ENCODE data around the gene NFE2L2. TPM values are rescaled to one million over a fixed set of nuclear protein-coding genes. Genes with fewer than 3 reads are reported as not detected.

The NFE2L2 gene
- total RNA-seq, 1 donor from 2014 or later, result 100 TPM

- Mint-ChIP-seq H3K9me3 (ENCODE audit: unreplicated experiment) (no peaks in the 10 kb centered on the region), H3K27me3 (ENCODE audit: unreplicated experiment) (no peaks in the 10 kb centered on the region), H3K4me1 (ENCODE audit: unreplicated experiment) (peaks cover 47% of the 10 kb centered on the region), H3K27ac (ENCODE audit: unreplicated experiment) (peak overlapping the region; percentile 11), H3K36me3 (ENCODE audit: unreplicated experiment) (peaks cover 39% of the 10 kb centered on the region), H3K4me3 (ENCODE audit: unreplicated experiment) (no peak overlapping the region)
- no peak for DNase-seq (ENCODE audit: extremely low spot score, unreplicated experiment)
- TF ChIP-seq, protein P1, sequence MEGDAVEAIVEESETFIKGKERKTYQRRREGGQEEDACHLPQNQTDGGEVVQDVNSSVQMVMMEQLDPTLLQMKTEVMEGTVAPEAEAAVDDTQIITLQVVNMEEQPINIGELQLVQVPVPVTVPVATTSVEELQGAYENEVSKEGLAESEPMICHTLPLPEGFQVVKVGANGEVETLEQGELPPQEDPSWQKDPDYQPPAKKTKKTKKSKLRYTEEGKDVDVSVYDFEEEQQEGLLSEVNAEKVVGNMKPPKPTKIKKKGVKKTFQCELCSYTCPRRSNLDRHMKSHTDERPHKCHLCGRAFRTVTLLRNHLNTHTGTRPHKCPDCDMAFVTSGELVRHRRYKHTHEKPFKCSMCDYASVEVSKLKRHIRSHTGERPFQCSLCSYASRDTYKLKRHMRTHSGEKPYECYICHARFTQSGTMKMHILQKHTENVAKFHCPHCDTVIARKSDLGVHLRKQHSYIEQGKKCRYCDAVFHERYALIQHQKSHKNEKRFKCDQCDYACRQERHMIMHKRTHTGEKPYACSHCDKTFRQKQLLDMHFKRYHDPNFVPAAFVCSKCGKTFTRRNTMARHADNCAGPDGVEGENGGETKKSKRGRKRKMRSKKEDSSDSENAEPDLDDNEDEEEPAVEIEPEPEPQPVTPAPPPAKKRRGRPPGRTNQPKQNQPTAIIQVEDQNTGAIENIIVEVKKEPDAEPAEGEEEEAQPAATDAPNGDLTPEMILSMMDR (IDR thresholded peaks at IDR 0.05), result no peak
Observed at GRCh38 chr2:177235855-177236437, 28.6 kb downstream of the NFE2L2 start.

- no peak overlapping the region for H3K4me3 Mint-ChIP-seq (ENCODE audit: unreplicated experiment)
- no peak for DNase-seq (ENCODE audit: extremely low spot score, unreplicated experiment)
- H3K4me1 Mint-ChIP-seq (ENCODE audit: unreplicated experiment), result peaks cover 30% of the 10 kb centered on the region
- H3K9me3 Mint-ChIP-seq (ENCODE audit: unreplicated experiment), result no peaks in the 10 kb centered on the region
- peak overlapping the region; percentile 23 for H3K27ac Mint-ChIP-seq (ENCODE audit: unreplicated experiment)
- peaks cover 47% of the 10 kb centered on the region for H3K36me3 Mint-ChIP-seq (ENCODE audit: unreplicated experiment)
- no peaks in the 10 kb centered on the region for H3K27me3 Mint-ChIP-seq (ENCODE audit: unreplicated experiment)
- TF ChIP-seq, protein P1 (IDR thresholded peaks at IDR 0.05), result no peak
Observed at GRCh38 chr2:177234267-177234666, 30.3 kb downstream of the NFE2L2 start.

DNA sequence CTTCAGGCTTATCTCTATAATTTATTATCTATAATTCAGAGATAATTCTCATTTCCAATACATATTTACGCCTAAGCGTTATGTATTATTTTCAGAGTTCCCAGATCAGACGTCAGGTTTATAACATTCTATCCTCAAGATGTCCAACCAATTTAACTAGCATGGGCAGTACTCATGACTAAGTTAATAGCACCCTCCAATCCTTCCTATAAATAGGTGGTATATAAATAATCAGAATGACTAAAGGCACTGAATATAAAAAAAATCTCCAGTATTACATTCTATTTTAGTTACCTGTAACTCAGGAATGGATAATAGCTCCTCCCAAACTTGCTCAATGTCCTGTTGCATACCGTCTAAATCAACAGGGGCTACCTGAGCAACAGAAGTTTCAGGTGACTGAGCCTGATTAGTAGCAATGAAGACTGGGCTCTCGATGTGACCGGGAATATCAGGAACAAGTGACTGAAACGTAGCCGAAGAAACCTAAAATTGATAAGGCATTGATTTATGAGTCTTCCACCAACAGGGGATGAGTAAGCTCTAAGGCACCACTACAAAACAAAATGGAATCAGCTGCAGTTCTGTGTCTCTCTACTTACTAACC, 32.3 kb downstream of the NFE2L2 start:
- Mint-ChIP-seq H3K9me3 (ENCODE audit: unreplicated experiment) (no peaks in the 10 kb centered on the region), H3K27ac (ENCODE audit: unreplicated experiment) (no peak overlapping the region), H3K27me3 (ENCODE audit: unreplicated experiment) (no peaks in the 10 kb centered on the region), H3K4me3 (ENCODE audit: unreplicated experiment) (no peak overlapping the region), H3K4me1 (ENCODE audit: unreplicated experiment) (peaks cover 16% of the 10 kb centered on the region), H3K36me3 (ENCODE audit: unreplicated experiment) (peaks cover 54% of the 10 kb centered on the region)
- no peak for DNase-seq (ENCODE audit: extremely low spot score, unreplicated experiment)
- TF ChIP-seq, protein P1 (IDR thresholded peaks at IDR 0.05), result no peak

- Mint-ChIP-seq H3K27me3 (ENCODE audit: unreplicated experiment) (no peaks in the 10 kb centered on the region), H3K27ac (ENCODE audit: unreplicated experiment) (no peak overlapping the region), H3K4me3 (ENCODE audit: unreplicated experiment) (no peak overlapping the region), H3K4me1 (ENCODE audit: unreplicated experiment) (peaks cover 15% of the 10 kb centered on the region), H3K9me3 (ENCODE audit: unreplicated experiment) (no peaks in the 10 kb centered on the region), H3K36me3 (ENCODE audit: unreplicated experiment) (peaks cover 54% of the 10 kb centered on the region)
- DNase-seq (ENCODE audit: extremely low spot score, unreplicated experiment), result no peak
- TF ChIP-seq, protein P1 (IDR thresholded peaks at IDR 0.05), result no peak
Observed at GRCh38 chr2:177231270-177231669, 33.3 kb downstream of the NFE2L2 start.

DNA sequence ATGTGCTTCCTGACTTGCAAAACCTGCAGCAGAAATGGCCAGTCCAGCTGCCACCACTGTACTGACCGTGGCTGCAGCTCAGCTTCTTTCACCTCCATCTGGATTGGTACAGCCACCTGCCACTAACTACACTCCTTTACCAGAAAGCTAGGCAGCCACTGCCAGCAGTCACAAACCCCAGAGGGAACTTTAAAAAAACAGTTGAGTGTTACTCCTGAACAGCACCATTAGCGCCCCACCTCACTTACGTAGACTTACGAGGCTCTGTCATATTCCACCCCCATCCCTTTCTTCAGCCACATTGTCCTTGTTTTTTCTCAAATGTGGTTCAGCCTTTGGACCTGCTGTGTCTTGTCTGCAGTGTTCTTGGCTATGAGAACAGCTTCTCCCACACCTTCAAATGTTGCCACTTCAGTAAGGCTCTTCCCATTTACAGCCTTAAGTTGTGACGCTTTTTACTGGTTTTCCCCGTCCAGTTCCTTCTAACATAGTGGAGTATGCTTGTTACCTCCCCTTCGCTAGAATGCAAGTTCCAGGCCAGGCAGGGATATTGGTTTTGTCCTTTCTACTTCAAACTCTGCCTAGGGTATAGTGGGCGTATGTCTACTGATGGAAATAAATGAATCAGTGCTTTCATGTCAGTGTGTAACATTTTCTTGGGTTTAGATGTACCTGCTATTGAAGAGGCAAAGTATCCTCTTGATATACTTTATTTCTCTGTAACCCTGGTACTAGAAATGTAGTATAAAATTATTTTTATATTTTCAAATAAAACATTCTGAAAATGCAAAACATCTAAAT, 34.9 kb downstream of the NFE2L2 start:
- H3K27ac Mint-ChIP-seq (ENCODE audit: unreplicated experiment), result peak overlapping the region; percentile 65
- H3K27me3 Mint-ChIP-seq (ENCODE audit: unreplicated experiment), result no peaks in the 10 kb centered on the region
- no peaks in the 10 kb centered on the region for H3K9me3 Mint-ChIP-seq (ENCODE audit: unreplicated experiment)
- no peak overlapping the region for H3K4me3 Mint-ChIP-seq (ENCODE audit: unreplicated experiment)
- TF ChIP-seq, protein P1 (IDR thresholded peaks at IDR 0.05), result no peak
- H3K36me3 Mint-ChIP-seq (ENCODE audit: unreplicated experiment), result peaks cover 54% of the 10 kb centered on the region
- peaks cover 10% of the 10 kb centered on the region for H3K4me1 Mint-ChIP-seq (ENCODE audit: unreplicated experiment)
- no peak for DNase-seq (ENCODE audit: extremely low spot score, unreplicated experiment)
